Measurements from ENCODE around the gene AK4.
A peak's percentile ranks its signal among the peaks of the same experiment; 100 is the strongest.

Gene AK4

GRCh38 chr1:65195495-65196417 is 47.8 kb downstream of the AK4 start:
- DNase-seq (ENCODE audit: low read depth) = peak; percentile 92
- no peak for TF ChIP-seq CTCF (IDR thresholded peaks at IDR 0.05; ENCODE audit: low read length, missing control alignments)
- H3K4me3 ChIP-seq (replicated peaks; ENCODE audit: low read depth, low read length) = no peak overlapping the region

- TF ChIP-seq CTCF (IDR thresholded peaks at IDR 0.05; ENCODE audit: low read length, missing control alignments) = no peak
- H3K4me3 ChIP-seq (replicated peaks; ENCODE audit: low read depth, low read length) = no peak overlapping the region
- no peak for DNase-seq (ENCODE audit: low read depth)
Measured at GRCh38 chr1:65196926-65197325, 48.9 kb downstream of the AK4 start.

GRCh38 chr1:65197636-65198035 is 49.6 kb downstream of the AK4 start:
- TF ChIP-seq CTCF (IDR thresholded peaks at IDR 0.05; ENCODE audit: low read length, missing control alignments) = no peak
- no peak for DNase-seq (ENCODE audit: low read depth)
- no peak overlapping the region for H3K4me3 ChIP-seq (replicated peaks; ENCODE audit: low read depth, low read length)

DNA sequence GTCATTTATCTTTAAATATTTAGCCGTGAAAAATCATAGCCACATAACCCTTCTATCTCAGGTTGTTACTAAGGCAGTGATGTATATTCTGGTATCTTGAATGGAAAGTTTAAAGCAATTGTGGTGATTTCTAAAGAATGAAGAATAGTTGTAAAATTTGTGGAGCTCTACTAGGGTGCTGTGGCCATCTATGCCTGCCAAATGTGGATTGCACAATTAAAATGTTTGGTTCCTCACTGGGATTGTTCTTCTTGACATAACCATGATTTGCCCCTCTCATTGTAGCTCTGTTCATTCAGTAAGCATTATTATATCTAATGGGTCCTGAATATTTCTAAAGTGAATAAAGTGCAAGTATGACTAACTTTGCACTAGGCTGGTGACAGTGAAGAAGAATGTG is 50.1 kb downstream of the AK4 start:
- TF ChIP-seq CTCF (IDR thresholded peaks at IDR 0.05; ENCODE audit: low read length, missing control alignments) = no peak
- peak; percentile 59 for DNase-seq (ENCODE audit: low read depth)
- H3K4me3 ChIP-seq (replicated peaks; ENCODE audit: low read depth, low read length) = no peak overlapping the region

GRCh38 chr1:65200411-65200810 is 52.4 kb downstream of the AK4 start:
- no peak overlapping the region for H3K4me3 ChIP-seq (replicated peaks; ENCODE audit: low read depth, low read length)

GRCh38 chr1:65206836-65207235 is 58.8 kb downstream of the AK4 start:
- H3K4me3 ChIP-seq (replicated peaks; ENCODE audit: low read depth, low read length) = no peak overlapping the region
- DNase-seq (ENCODE audit: low read depth) = no peak
- no peak for TF ChIP-seq CTCF (IDR thresholded peaks at IDR 0.05; ENCODE audit: low read length, missing control alignments)

More at GRCh38 chr1:65200411-65200810, 52.4 kb downstream of the AK4 start:
- no peak for TF ChIP-seq CTCF (IDR thresholded peaks at IDR 0.05; ENCODE audit: low read length, missing control alignments)
- DNase-seq (ENCODE audit: low read depth) = no peak

DNA sequence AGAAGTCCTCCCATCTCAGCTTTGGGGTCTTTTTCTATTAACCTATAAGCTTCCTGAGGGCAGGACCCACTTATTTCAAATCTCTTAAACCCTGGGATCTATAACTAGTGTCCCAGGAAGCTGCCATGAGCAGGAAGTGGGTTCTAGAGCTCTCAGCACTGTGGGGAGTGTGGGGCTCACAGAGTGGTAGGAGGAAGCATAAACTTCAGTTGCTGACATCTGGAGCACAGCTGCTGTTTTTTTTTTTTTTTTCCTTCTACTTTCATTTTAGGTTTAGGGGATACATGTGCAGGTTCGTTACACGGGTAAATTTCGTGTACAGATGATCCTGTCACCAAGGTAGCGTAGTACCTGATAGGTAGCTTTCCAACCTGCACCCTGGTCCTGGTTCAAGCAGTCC is 59.3 kb downstream of the AK4 start:
- no peak for TF ChIP-seq CTCF (IDR thresholded peaks at IDR 0.05; ENCODE audit: low read length, missing control alignments)
- DNase-seq (ENCODE audit: low read depth) = no peak
- H3K4me3 ChIP-seq (replicated peaks; ENCODE audit: low read depth, low read length) = no peak overlapping the region
